Activated CD4-positive, CD25-positive, alpha-beta regulatory T cell treated with anti-CD3 and anti-CD28 coated beads, Interleukin-2, amount 50 U/mL, for 24 hours (primary cell): ENCODE results near the gene ACO2.
A peak's percentile ranks its signal among the peaks of the same experiment; 100 is the strongest.

ENCODE experiments used
- ATAC-seq, 2 donors: fragments of 150-1000 bp; cut with Tn5 transposase; one replicate each; pipeline ENCODE4 v1.10.0; 2021; ENCODE audit warnings: mild to moderate bottlenecking in 1 of 2, moderate library complexity in 1 of 2

The ACO2 gene

GRCh38 chr22:41573677-41574076 lies 104.8 kb downstream of the ACO2 start:
- ATAC-seq = no peak

- no peak for ATAC-seq
Measured at GRCh38 chr22:41574847-41575381, 106.0 kb downstream of the ACO2 start.

GRCh38 chr22:41575533-41575932 lies 106.6 kb downstream of the ACO2 start:
- no peak for ATAC-seq

GRCh38 chr22:41576877-41577276 lies 108.0 kb downstream of the ACO2 start:
- peak; percentile 18 to 41 for ATAC-seq

- ATAC-seq = no peak
Measured at GRCh38 chr22:41578114-41578513, 109.2 kb downstream of the ACO2 start.
